Naive thymus-derived CD4-positive, alpha-beta T cell (primary cell): Measurements from ENCODE around the gene GPHN. TPM values are rescaled to one million over a fixed set of nuclear protein-coding genes. Genes with fewer than 3 reads are reported as not detected.

Source experiments
- ATAC-seq: fragments of 150-1000 bp; cut with Tn5 transposase; 2 replicates; pipeline ENCODE4 v1.10.0; 2021; ENCODE audit warnings: mild to moderate bottlenecking, moderate library complexity
- CTCF ChIA-PET: fragments of 350-600 bp; sonication (Branson Sonifier 250); formaldehyde crosslinking; loops from one replicate; lab custom pipeline; 2021; ENCODE audit warnings: antibody characterized with exemption; lab: Charles Lee
- POLR2A ChIA-PET: fragments of 350-600 bp; sonication (Branson Sonifier 250); formaldehyde crosslinking; loops from one replicate; lab custom pipeline; 2021; ENCODE audit warnings: antibody characterized with exemption, inconsistent platforms; lab: Charles Lee
- DNase-seq, 9 donors: peaks; one replicate each; pipeline versions ENCODE4 v3.0.0 to v3.0.0-alpha.2; 2020 to 2022; ENCODE audit warnings: mixed read lengths in 1 of 9
- H3K27ac ChIP-seq: one replicate; pipeline ENCODE4 v1.7.0; 2013; ENCODE audit warnings: mild to moderate bottlenecking, low read depth, low read length, moderate library complexity
- H3K27me3 ChIP-seq, 2 donors: one replicate each; pipeline ENCODE4 v1.7.0; 2013; ENCODE audit warnings: low read length in 2 of 2, mild to moderate bottlenecking in 2 of 2, moderate library complexity in 2 of 2; ENCODE audit not compliant: control insufficient read depth in 2 of 2, insufficient read depth in 2 of 2
- H3K36me3 ChIP-seq, 3 experiments: 1 replicate in 2 of 3; 2 replicates in 1 of 3; pipeline ENCODE4 v1.7.0; 2013; ENCODE audit warnings: low read length in 3 of 3, mild to moderate bottlenecking in 3 of 3, moderate library complexity in 1 of 3; ENCODE audit not compliant: insufficient read depth in 3 of 3, control insufficient read depth in 2 of 3
- H3K4me1 ChIP-seq, 2 donors: one replicate each; pipeline ENCODE4 v1.7.0; 2013; ENCODE audit warnings: low read length in 2 of 2, mild to moderate bottlenecking in 2 of 2, moderate library complexity in 1 of 2; ENCODE audit not compliant: control insufficient read depth in 2 of 2, insufficient read depth in 2 of 2
- H3K4me3 ChIP-seq: 2 replicates; pipeline ENCODE4 v1.7.0; 2013; ENCODE audit warnings: mild to moderate bottlenecking, low read length
- H3K9me3 ChIP-seq, 3 experiments: 1 replicate in 2 of 3; 2 replicates in 1 of 3; pipeline ENCODE4 v1.7.0; 2013; ENCODE audit warnings: low read length in 3 of 3; ENCODE audit not compliant: control insufficient read depth in 2 of 3
- H3K27ac Mint-ChIP-seq, 9 donors: one replicate each; pipeline ENCODE4 v1.8.0; 2020 to 2022; ENCODE audit warnings: mixed read lengths in 9 of 9, mild to moderate bottlenecking in 8 of 9, moderate library complexity in 5 of 9, inconsistent platforms in 2 of 9
- H3K27me3 Mint-ChIP-seq, 5 donors: one replicate each; pipeline ENCODE4 v1.8.0; 2021 to 2022; ENCODE audit warnings: mixed read lengths in 5 of 5, mild to moderate bottlenecking in 1 of 5
- H3K36me3 Mint-ChIP-seq, 5 donors: one replicate each; pipeline ENCODE4 v1.8.0; 2020 to 2022; ENCODE audit warnings: mixed read lengths in 5 of 5, mild to moderate bottlenecking in 3 of 5, inconsistent platforms in 1 of 5
- H3K4me1 Mint-ChIP-seq, 7 donors: one replicate each; pipeline ENCODE4 v1.8.0; 2020 to 2022; ENCODE audit warnings: mixed read lengths in 7 of 7, mild to moderate bottlenecking in 3 of 7, inconsistent platforms in 1 of 7
- H3K4me3 Mint-ChIP-seq, 10 donors: one replicate each; pipeline ENCODE4 v1.8.0; 2020 to 2022; ENCODE audit warnings: mild to moderate bottlenecking in 10 of 10, mixed read lengths in 10 of 10, moderate library complexity in 6 of 10, inconsistent platforms in 2 of 10
- H3K9me3 Mint-ChIP-seq, 11 donors: one replicate each; pipeline ENCODE4 v1.8.0; 2020 to 2022; ENCODE audit warnings: mixed read lengths in 11 of 11, mild to moderate bottlenecking in 4 of 11, inconsistent platforms in 1 of 11, moderate library complexity in 1 of 11
- intact Hi-C, 2 donors: fragments of 100-400 bp; cut with micrococcal nuclease; formaldehyde crosslinking; loops; one replicate each; pipeline ENCODE4 v1.15.1; 2023
- polyA plus RNA-seq, 2 donors: library from polyadenylated mRNA; unstranded; fragments of 300-500 nt; fragmentation: Illumina TruSeq; gene quantifications; one replicate each; pipeline ENCODE4 v1.2.3, GENCODE V29; 2021
- total RNA-seq, 6 experiments: library from RNA in 5 of 6; stranded (reverse) in 5 of 6; gene quantifications; 1 replicate in 5 of 6; 2 replicates in 1 of 6; pipeline ENCODE4 v1.2.3 and lab custom pipeline; 2021 to 2026

Gene GPHN
- total and polyA plus RNA-seq, 7 experiments from 2014 or later: 6.0 to 28.1 (median 14.3) TPM

DNA sequence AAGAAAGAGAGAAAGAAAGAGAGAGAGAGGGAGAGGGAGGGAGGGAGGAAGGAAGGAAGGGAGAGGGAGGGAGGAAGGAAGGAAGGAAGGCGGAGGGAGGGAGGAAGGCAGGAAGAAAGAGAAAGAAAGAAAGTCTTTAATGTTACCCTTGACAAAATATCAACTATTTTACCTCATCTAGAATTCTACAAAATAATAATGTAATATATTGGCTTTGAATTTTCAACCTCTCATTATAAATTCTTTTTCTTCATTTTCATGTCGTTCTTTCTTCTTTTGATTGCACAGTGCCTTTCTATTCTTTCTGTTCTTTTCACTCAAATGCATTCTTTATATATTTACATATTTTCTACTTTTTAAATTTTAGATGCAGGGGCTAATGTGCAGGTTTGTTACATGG, 621.8 kb downstream of the GPHN start:
- H3K27ac Mint-ChIP-seq: no peak overlapping the region
- DNase-seq (no peak), ATAC-seq (no peak)
- Histone ChIP-seq H3K4me1 (no peaks in the 10 kb centered on the region), H3K27ac (no peak overlapping the region), H3K36me3 (no peaks in the 10 kb centered on the region), H3K4me3 (no peak overlapping the region), H3K9me3 (no peaks in the 10 kb centered on the region), H3K27me3 (no peaks in the 10 kb centered on the region)
- H3K36me3 Mint-ChIP-seq: peaks cover 4 to 29% (median 17%) of the 10 kb centered on the region in 5 donors
- peaks cover 0 to 9% (median 0%) of the 10 kb centered on the region in 7 donors for H3K4me1 Mint-ChIP-seq
- intact Hi-C loops: no loop called here
- H3K27me3 Mint-ChIP-seq: no peaks in the 10 kb centered on the region
- POLR2A ChIA-PET: no interaction called here
- no peak overlapping the region for H3K4me3 Mint-ChIP-seq
- H3K9me3 Mint-ChIP-seq: peaks cover 0 to 6% (median 0%) of the 10 kb centered on the region in 11 donors
- CTCF ChIA-PET: no interaction called here

DNA sequence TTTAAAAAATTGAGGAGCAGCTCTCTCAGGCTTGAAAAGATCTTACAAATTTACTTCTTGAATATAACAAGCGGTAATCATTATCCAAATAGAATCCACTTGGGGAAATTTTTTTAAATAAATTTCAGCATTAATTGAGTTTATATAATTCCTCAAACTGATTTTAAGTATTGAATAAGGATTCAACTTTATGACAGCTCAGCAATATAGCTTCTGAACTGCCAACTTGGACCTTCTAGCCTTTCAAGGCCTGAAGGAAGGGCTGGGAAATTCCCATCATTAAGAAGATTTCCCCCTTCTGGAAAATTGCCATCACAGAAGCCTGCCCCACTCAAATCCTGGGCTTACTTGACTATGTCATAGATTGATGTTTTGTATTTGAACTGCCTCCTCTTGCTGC, 623.7 kb downstream of the GPHN start:
- no peak overlapping the region for H3K27ac ChIP-seq
- ATAC-seq (no peak), DNase-seq (no peak)
- intact Hi-C loops: no loop called here
- Mint-ChIP-seq H3K4me1 (peaks cover 0 to 9% (median 0%) of the 10 kb centered on the region in 7 donors), H3K27ac (no peak overlapping the region), H3K9me3 (peaks cover 0 to 2% (median 0%) of the 10 kb centered on the region in 11 donors), H3K27me3 (no peaks in the 10 kb centered on the region), H3K36me3 (peaks cover 0 to 22% (median 12%) of the 10 kb centered on the region in 5 donors), H3K4me3 (no peak overlapping the region)
- no peaks in the 10 kb centered on the region for H3K36me3 ChIP-seq
- CTCF ChIA-PET: no interaction called here
- H3K4me1 ChIP-seq: no peaks in the 10 kb centered on the region
- no peak overlapping the region for H3K4me3 ChIP-seq
- H3K27me3 ChIP-seq: no peaks in the 10 kb centered on the region
- H3K9me3 ChIP-seq: no peaks in the 10 kb centered on the region
- POLR2A ChIA-PET: no interaction called here

DNA sequence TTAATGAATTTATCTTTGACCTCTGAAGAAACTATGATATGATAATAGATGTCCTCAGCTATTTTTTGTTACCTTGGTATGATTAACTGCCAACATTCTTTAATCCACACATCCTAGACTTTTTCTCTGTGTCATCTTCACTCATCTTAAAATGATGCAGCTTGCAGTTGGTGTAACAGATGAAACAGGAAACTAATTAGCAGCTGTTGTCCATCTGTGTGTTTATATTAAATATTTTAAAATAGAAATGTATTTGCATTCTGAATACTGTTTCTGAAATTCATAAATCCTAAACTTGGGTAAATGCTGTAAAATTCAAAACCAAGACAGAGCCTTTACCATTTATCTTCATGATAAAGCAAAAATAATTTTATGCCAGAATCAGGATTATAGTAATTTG, 625.2 kb downstream of the GPHN start:
- Histone ChIP-seq H3K9me3 (no peaks in the 10 kb centered on the region), H3K36me3 (no peaks in the 10 kb centered on the region), H3K27me3 (no peaks in the 10 kb centered on the region), H3K27ac (no peak overlapping the region), H3K4me3 (no peak overlapping the region), H3K4me1 (no peaks in the 10 kb centered on the region)
- POLR2A ChIA-PET: no interaction called here
- no peaks in the 10 kb centered on the region for H3K27me3 Mint-ChIP-seq
- H3K27ac Mint-ChIP-seq: no peak overlapping the region
- no peak for DNase-seq
- H3K4me3 Mint-ChIP-seq: no peak overlapping the region
- peaks cover 0 to 22% (median 12%) of the 10 kb centered on the region in 5 donors for H3K36me3 Mint-ChIP-seq
- ATAC-seq: no peak
- H3K4me1 Mint-ChIP-seq: peaks cover 0 to 9% (median 0%) of the 10 kb centered on the region in 7 donors
- peaks cover 0 to 2% (median 0%) of the 10 kb centered on the region in 11 donors for H3K9me3 Mint-ChIP-seq
- CTCF ChIA-PET: no interaction called here
- intact Hi-C loops: no loop called here

DNA sequence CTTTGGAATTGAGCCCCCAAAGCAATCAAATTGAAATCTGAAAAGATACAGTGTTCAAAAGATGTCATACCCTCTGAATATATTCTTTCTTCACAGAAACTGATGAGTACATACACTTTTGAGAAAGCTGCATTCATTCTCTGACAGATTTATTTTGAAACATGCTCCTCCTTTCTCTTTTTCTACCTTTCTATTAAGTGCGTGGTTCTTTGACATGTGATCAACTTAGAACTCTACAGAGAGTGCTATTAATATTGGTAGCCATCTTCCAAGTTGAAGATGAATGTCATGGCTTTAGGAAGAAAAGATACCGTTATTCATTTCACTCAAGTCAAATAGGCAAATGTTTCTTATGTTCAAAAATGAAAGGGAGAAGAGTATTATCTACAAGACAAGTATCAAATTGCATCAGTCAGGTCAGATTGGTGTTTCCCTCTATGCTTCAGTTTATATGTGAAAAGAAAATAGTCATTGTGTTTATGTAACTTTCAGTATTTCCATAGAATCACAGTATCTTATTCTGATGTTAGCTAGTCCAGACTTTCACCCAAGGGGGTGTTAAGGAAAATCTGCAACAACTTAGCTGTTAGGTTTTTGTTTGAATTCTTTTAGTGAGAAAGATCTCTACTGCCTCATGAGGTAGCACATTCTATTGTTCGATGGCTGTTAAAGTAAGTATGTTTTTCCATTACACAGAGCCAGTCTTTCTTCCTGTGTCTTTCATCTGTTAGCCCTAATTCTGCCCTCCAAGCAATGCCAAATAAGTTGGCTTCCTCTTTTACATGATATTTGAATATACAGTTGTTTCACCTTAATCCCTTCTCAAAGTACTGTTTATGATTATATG, 625.9 kb downstream of the GPHN start:
- CTCF ChIA-PET: no interaction called here
- no peaks in the 10 kb centered on the region for H3K9me3 ChIP-seq
- Mint-ChIP-seq H3K27ac (no peak overlapping the region), H3K27me3 (no peaks in the 10 kb centered on the region), H3K4me3 (no peak overlapping the region), H3K4me1 (peaks cover 0 to 9% (median 0%) of the 10 kb centered on the region in 7 donors), H3K9me3 (peaks cover 0 to 2% (median 0%) of the 10 kb centered on the region in 11 donors), H3K36me3 (peaks cover 0 to 22% (median 12%) of the 10 kb centered on the region in 5 donors)
- no peaks in the 10 kb centered on the region for H3K4me1 ChIP-seq
- ATAC-seq (no peak), DNase-seq (no peak)
- no peaks in the 10 kb centered on the region for H3K36me3 ChIP-seq
- H3K4me3 ChIP-seq: no peak overlapping the region
- H3K27ac ChIP-seq: no peak overlapping the region
- intact Hi-C loops: no loop called here
- no peaks in the 10 kb centered on the region for H3K27me3 ChIP-seq
- POLR2A ChIA-PET: no interaction called here

DNA sequence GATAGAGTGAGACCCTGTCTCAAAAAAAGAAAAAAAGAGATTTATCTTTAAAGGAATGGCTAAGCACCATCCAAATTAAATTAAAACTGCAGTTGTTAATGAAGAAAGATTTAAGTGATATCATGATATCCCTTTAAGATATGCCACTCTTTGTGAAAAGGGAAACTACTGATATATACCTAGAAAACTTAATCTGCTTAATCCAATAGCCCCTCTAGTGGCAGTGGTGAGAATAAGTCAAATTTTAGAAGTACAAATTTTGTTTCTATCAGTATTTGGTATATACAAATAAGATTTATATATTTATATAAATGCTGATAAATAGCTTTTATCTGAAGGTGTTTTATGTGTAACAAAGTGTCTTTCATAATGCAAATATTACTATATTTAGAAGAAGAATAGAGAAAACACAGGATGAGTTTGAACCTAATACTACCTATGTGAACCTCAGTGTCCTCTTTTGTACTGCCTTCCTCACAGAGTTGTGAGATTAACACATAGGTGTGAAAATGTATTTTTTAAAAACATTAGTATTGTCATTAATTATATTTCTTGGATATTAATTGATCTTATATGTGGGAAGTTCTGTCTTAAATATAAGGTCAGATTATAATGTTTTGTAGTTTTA, 629.9 kb downstream of the GPHN start:
- Mint-ChIP-seq H3K4me3 (no peak overlapping the region), H3K4me1 (peaks cover 0 to 9% (median 0%) of the 10 kb centered on the region in 7 donors), H3K9me3 (no peaks in the 10 kb centered on the region), H3K27ac (no peak overlapping the region), H3K36me3 (peaks cover 0 to 6% (median 4%) of the 10 kb centered on the region in 5 donors), H3K27me3 (no peaks in the 10 kb centered on the region)
- ChIA-PET POLR2A (no interaction called here), CTCF (no interaction called here)
- no peak overlapping the region for H3K27ac ChIP-seq
- H3K36me3 ChIP-seq: no peaks in the 10 kb centered on the region
- intact Hi-C loops: loop anchor here (1.0 to 5.0 kb wide), 4 partner anchors 516 to 781 kb away; no protein-coding TSS in a partner anchor
- DNase-seq: peak in 1 of 9 donors; percentile 4
- H3K4me3 ChIP-seq: no peak overlapping the region
- ATAC-seq: no peak
- H3K27me3 ChIP-seq: no peaks in the 10 kb centered on the region
- H3K9me3 ChIP-seq: no peaks in the 10 kb centered on the region
- no peaks in the 10 kb centered on the region for H3K4me1 ChIP-seq

DNA sequence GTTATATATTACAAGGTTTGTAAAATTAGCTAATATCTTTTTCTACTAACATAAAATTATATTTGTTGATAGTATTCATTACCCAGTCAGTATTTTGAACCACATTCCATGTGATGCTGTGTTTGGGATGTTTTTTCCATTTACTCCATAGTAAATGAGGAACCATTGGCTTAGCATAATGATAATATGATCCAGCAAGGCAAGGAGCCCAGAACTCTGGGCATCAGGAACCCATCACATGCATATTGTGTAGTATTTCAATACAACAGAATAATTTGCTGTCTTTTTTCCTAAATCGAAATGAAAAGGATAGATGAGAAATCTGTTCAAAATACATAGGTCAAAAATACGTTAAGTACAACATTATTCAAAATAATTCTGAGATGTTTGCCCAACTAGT, 632.6 kb downstream of the GPHN start:
- H3K36me3 Mint-ChIP-seq: peaks cover 0 to 16% (median 8%) of the 10 kb centered on the region in 5 donors

More for the DNA sequence above, 632.6 kb downstream of the GPHN start:
- H3K4me3 ChIP-seq: no peak overlapping the region
- H3K9me3 Mint-ChIP-seq: no peaks in the 10 kb centered on the region
- no peak overlapping the region for H3K4me3 Mint-ChIP-seq
- H3K4me1 ChIP-seq: no peaks in the 10 kb centered on the region
- no peaks in the 10 kb centered on the region for H3K4me1 Mint-ChIP-seq
- H3K27me3 ChIP-seq: no peaks in the 10 kb centered on the region
- CTCF ChIA-PET: no interaction called here
- H3K27ac Mint-ChIP-seq: no peak overlapping the region
- POLR2A ChIA-PET: interaction anchor here (0.6 kb wide), 1 partner anchor 36 kb away, joined by 4 read pairs; no protein-coding TSS in a partner anchor
- intact Hi-C loops: no loop called here
- no peaks in the 10 kb centered on the region for H3K27me3 Mint-ChIP-seq
- H3K27ac ChIP-seq: no peak overlapping the region
- DNase-seq (no peak), ATAC-seq (no peak)
- H3K36me3 ChIP-seq: no peaks in the 10 kb centered on the region
- H3K9me3 ChIP-seq: no peaks in the 10 kb centered on the region
